Neural cell (in vitro differentiated cells): ENCODE results near the gene SUSD4. TPM values are rescaled to one million over a fixed set of nuclear protein-coding genes. Genes with fewer than 3 reads are reported as not detected.

Source experiments
- H2AFZ ChIP-seq: fragments of 200-600, 300-800 bp; sonication (generic), shearing (Covaris generic); 2 replicates; pipeline ENCODE4 v1.6.0; 2014; ENCODE audit warnings: low read depth, mild to moderate bottlenecking, antibody characterized with exemption, low read length, moderate library complexity
- H3F3A ChIP-seq: fragments of 200-600 bp; shearing (Covaris generic); 2 replicates; pipeline ENCODE4 v1.6.1; 2016; ENCODE audit warnings: mild to moderate bottlenecking, moderate library complexity, mixed read lengths, antibody characterized with exemption, low read length; ENCODE audit not compliant: insufficient read depth, poor library complexity, severe bottlenecking
- H3K27ac ChIP-seq: fragments of 200-600, 300-800 bp; sonication (generic), shearing (Covaris generic); 2 replicates; pipeline ENCODE4 v1.5.1; 2014; ENCODE audit warnings: mild to moderate bottlenecking, low read length, moderate library complexity
- H3K27me3 ChIP-seq: fragments of 300-800, 200-600 bp; sonication (generic), shearing (Covaris generic); 2 replicates; pipeline ENCODE4 v1.6.0; 2014; ENCODE audit warnings: mild to moderate bottlenecking, low read depth, low read length, moderate library complexity; ENCODE audit not compliant: insufficient read depth
- H3K36me3 ChIP-seq: fragments of 300-800, 200-600 bp; sonication (generic), shearing (Covaris generic); 2 replicates; pipeline ENCODE4 v1.5.1; 2014; ENCODE audit warnings: mild to moderate bottlenecking, antibody characterized with exemption, low read length, moderate library complexity; ENCODE audit not compliant: insufficient read depth
- H3K4me2 ChIP-seq: fragments of 300-800, 200-600 bp; sonication (generic), shearing (Covaris generic); 2 replicates; pipeline ENCODE4 v1.6.0; 2014; ENCODE audit warnings: mild to moderate bottlenecking, low read length
- H3K4me3 ChIP-seq: fragments of 300-800, 200-600 bp; sonication (generic), shearing (Covaris generic); 2 replicates; pipeline ENCODE4 v1.5.1; 2014; ENCODE audit warnings: mild to moderate bottlenecking, low read length, moderate library complexity
- H3K79me2 ChIP-seq: fragments of 200-600 bp; shearing (Covaris generic); replicated peaks from 2 replicates; pipeline ENCODE4 v1.6.0; 2014; ENCODE audit warnings: mild to moderate bottlenecking, low read length, moderate library complexity; ENCODE audit not compliant: insufficient read depth
- H3K9ac ChIP-seq: fragments of 300-800, 200-600 bp; sonication (generic), shearing (Covaris generic); 2 replicates; pipeline ENCODE4 v1.6.1; 2016; ENCODE audit warnings: mild to moderate bottlenecking, low read length, mixed read lengths
- H3K9me2 ChIP-seq: fragments of 200-600 bp; shearing (Covaris generic); 2 replicates; pipeline ENCODE4 v1.6.1; 2016; ENCODE audit warnings: mild to moderate bottlenecking, low read length, mixed read lengths; ENCODE audit not compliant: insufficient read depth
- H3K9me3 ChIP-seq: fragments of 200-600, 300-800 bp; sonication (generic), shearing (Covaris generic); 2 replicates; pipeline ENCODE4 v1.6.1; 2016; ENCODE audit warnings: mild to moderate bottlenecking, mixed run types, low read length, moderate library complexity, mixed read lengths
- H4K20me1 ChIP-seq: fragments of 200-600 bp; shearing (Covaris generic); 2 replicates; pipeline ENCODE4 v1.6.1; 2016; ENCODE audit warnings: mild to moderate bottlenecking, mixed run types; ENCODE audit not compliant: insufficient read depth
- EP300 ChIP-seq: fragments of 450-650 bp; conservative IDR thresholded peaks from 2 replicates; pipeline ENCODE4 v1.6.1; 2014; ENCODE audit warnings: antibody characterized with exemption, mild to moderate bottlenecking, moderate library complexity; ENCODE audit not compliant: poor library complexity, severe bottlenecking
- EZH2 ChIP-seq: fragments of 200-600, 300-800 bp; shearing (Covaris generic), sonication (generic); IDR thresholded peaks from 2 replicates; pipeline ENCODE4 v1.6.1; 2014; ENCODE audit warnings: antibody characterized with exemption, low read length, borderline replicate concordance, mild to moderate bottlenecking; ENCODE audit not compliant: insufficient read depth, poor library complexity, severe bottlenecking
- MXI1 ChIP-seq: fragments of 450-650 bp; conservative IDR thresholded peaks from 2 replicates; pipeline ENCODE4 v1.6.1; 2014; ENCODE audit warnings: antibody characterized with exemption, mild to moderate bottlenecking; ENCODE audit not compliant: poor library complexity, severe bottlenecking
- POLR2AphosphoS5 ChIP-seq: IDR thresholded peaks from 2 replicates; pipeline ENCODE4 v1.6.1; 2012
- RAD21 ChIP-seq: fragments of 450-650 bp; conservative IDR thresholded peaks from 2 replicates; pipeline ENCODE4 v1.6.1; 2014; ENCODE audit warnings: antibody characterized with exemption, mild to moderate bottlenecking, moderate library complexity
- REST ChIP-seq: IDR thresholded peaks from 2 replicates; pipeline ENCODE4 v1.6.1; 2012; ENCODE audit warnings: borderline replicate concordance
- TAF1 ChIP-seq: IDR thresholded peaks from 2 replicates; pipeline ENCODE4 v1.6.1; 2012; ENCODE audit warnings: low read depth
- polyA plus RNA-seq: library from polyadenylated mRNA; depleted of rRNA; stranded (reverse); fragments of >200 nt; gene quantifications from 2 replicates; pipeline ENCODE4 v1.2.3, GENCODE V29; 2014

The SUSD4 gene
- polyA plus RNA-seq, 1 donor from 2014 or later, result 31.5 TPM

GRCh38 chr1:223312273-223312672, 51.7 kb downstream of the SUSD4 start:
- Histone ChIP-seq H3K4me3 (no peak overlapping the region), H2AFZ (no peak overlapping the region), H3K27ac (no peak overlapping the region), H4K20me1 (no peaks in the 10 kb centered on the region), H3K79me2 (no peaks in the 10 kb centered on the region), H3K36me3 (no peaks in the 10 kb centered on the region), H3F3A (no peaks in the 10 kb centered on the region), H3K4me2 (no peak overlapping the region), H3K27me3 (no peaks in the 10 kb centered on the region), H3K9me2 (no peaks in the 10 kb centered on the region), H3K9ac (no peak overlapping the region), H3K9me3 (no peaks in the 10 kb centered on the region)
- no peak for TF ChIP-seq POLR2AphosphoS5
- no peak for TF ChIP-seq TAF1
- no peak for TF ChIP-seq REST
- no peak for TF ChIP-seq EP300

DNA sequence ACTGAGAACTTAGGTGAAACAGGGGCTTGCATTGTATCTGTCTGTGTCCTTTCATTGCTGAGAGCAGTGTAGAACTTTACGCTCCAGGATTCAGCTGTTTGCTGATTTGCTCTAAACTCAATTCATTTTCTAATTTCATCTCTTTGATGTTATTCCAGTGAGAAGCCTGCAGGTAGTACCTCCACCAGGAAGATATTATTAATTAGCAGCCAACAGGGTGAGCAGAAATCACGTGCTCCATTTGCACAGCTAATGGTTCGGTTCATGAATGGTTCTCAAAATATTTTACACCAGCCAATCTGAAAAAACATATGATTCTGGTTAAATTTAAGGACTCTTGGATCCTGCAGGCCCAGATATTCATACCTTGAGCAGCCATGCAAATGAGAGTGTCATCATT, 52.1 kb downstream of the SUSD4 start:
- Histone ChIP-seq H3K27ac (no peak overlapping the region), H3K9ac (no peak overlapping the region), H3K36me3 (no peaks in the 10 kb centered on the region), H3K79me2 (no peaks in the 10 kb centered on the region), H3K27me3 (no peaks in the 10 kb centered on the region), H4K20me1 (no peaks in the 10 kb centered on the region), H3F3A (no peaks in the 10 kb centered on the region), H3K4me3 (no peak overlapping the region), H3K9me2 (no peaks in the 10 kb centered on the region), H2AFZ (no peak overlapping the region), H3K4me2 (no peak overlapping the region), H3K9me3 (no peaks in the 10 kb centered on the region)
- TF ChIP-seq MXI1 (no peak), TAF1 (no peak)

DNA sequence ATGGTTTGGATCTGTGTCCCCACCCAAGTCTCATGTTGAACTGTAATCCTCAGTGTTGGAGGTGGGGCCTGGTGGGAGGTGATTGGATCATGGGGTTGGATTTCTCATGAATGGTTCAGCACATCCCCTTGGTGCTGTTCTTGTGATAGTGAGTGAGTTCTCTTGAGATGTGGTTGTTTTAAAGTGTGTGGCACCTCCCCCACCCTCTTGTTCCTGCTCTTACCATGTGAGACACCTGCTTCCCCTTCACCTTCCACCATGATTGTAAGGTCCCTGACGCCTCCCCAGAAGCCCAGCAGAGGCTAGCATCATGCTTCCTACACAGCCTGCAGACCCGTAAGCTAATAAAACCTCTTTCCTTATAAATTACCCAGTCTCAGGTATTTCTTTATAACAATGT, 55.8 kb downstream of the SUSD4 start:
- H3K27ac ChIP-seq, result no peak overlapping the region
- H3K27me3 ChIP-seq, result no peaks in the 10 kb centered on the region
- H3F3A ChIP-seq, result no peaks in the 10 kb centered on the region
- H3K4me2 ChIP-seq, result no peak overlapping the region
- H3K9me3 ChIP-seq, result no peaks in the 10 kb centered on the region
- TF ChIP-seq POLR2AphosphoS5 (no peak), EZH2 (no peak), RAD21 (no peak), MXI1 (no peak), TAF1 (no peak), EP300 (no peak)
- no peaks in the 10 kb centered on the region for H3K36me3 ChIP-seq
- H3K9me2 ChIP-seq, result no peaks in the 10 kb centered on the region
- no peaks in the 10 kb centered on the region for H3K79me2 ChIP-seq
- H3K4me3 ChIP-seq, result no peak overlapping the region
- no peak overlapping the region for H2AFZ ChIP-seq
- no peak overlapping the region for H3K9ac ChIP-seq
- no peaks in the 10 kb centered on the region for H4K20me1 ChIP-seq
